Measurements from ENCODE around the gene FTSJ1.
"Not testable (repeated sequence)": the region's sequence is repeated elsewhere in the genome, so short reads cannot be mapped to it uniquely, and the experiment has no call there.

FTSJ1 gene, protein sequence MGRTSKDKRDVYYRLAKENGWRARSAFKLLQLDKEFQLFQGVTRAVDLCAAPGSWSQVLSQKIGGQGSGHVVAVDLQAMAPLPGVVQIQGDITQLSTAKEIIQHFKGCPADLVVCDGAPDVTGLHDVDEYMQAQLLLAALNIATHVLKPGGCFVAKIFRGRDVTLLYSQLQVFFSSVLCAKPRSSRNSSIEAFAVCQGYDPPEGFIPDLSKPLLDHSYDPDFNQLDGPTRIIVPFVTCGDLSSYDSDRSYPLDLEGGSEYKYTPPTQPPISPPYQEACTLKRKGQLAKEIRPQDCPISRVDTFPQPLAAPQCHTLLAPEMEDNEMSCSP
- total RNA-seq, result 51.3 to 106 (median 67.3) reads per million in 4 experiments

DNA sequence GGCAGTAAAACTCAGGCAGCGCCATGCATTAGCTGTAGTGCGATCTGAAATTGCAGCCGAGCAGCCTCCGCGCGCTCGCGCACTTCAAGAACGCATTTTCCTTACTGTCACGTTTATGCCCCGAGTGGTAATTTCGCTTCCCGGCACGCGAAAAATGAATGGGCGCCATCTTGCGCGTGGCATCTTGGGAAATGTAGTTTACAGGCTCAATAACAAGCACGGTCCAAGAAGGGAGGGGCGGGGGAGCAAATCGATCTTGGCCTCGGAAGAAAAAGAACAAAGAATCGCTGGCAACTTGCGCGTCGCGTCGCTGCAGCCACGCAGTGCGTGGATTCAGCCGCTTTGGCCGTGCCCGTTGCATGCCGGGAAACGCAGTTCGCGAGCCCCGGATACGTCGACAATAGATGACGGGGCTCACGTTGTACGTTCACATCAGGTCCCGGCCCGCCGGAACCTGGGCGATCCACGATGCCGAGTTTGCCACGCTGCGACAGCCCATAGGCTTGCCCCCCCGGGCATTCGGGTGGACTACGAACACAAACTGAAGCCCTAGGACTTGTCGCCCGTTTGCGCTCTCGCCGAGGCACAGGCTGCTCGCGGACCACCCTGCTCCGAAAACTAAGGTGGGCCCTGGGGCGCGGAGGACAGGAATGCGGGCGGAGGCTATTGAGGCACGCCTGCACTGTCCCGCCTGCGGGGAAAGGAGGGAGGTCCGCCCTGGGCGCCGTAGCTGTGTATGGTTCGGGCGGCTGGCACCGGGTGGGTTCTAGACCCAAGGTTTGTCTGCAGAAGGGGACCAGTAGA is at the start of gene FTSJ1:
Gene FTSJ1, plus strand, starts transcription at position 426 of the 804 bp plus-strand sequence. CDS start 1,849 bp downstream, outside the sequence.
- DNase-seq, result peak; percentile 83

DNA sequence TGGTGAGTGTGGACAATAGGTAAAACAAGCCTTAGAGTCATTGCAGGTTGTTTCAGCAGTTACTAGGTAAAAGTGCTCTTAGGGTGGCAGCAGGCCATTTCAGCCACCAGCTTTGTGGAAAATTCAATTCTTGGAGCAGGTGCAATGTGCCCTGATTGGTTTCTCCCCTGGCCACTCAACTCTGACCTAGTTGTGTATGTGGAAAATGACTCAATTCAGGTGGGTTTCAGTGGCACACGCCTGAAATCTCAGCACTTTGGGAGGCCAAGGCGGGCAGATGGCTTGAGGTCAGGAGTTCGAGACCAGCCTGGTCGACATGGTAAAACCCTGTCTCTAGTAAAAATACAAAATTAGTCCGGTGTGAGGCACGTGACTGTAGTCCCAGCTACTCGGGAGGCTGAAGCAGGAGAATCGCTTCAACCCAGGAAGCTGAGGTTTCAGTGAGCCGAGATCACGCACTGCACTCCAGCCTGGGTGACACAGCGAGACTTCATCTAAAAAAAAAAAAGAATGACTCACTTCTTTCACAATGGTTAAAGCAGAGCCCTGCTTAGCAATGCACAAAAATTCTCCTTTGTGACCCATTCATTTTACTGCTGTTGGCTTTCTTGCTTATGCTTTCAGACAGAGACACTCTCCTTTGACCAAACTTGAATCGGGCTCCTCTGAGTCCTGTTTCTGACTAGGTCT is 48.8 kb upstream of the FTSJ1 start:
- not testable (repeated sequence) for DNase-seq

DNA sequence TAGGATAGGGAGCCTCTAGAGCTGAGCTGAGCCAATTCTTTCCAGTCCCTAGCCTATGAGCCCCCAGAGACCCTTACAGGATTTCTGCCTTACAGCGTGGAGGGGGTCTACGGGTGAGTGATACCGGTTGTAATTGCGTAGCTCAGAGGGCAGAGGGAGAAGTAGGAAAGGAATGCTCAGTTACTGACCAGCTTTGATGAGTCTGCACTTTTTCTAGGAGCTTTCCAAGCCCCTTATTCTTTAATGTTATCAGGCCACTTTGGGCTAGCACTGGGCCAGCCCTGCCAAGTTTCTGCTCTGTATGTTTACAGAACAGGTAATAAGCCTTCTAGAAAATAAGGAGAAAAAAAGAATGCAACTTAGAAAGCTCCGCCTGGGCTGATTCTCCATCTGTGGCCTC is 46.4 kb upstream of the FTSJ1 start:
- not testable (repeated sequence) for DNase-seq

DNA sequence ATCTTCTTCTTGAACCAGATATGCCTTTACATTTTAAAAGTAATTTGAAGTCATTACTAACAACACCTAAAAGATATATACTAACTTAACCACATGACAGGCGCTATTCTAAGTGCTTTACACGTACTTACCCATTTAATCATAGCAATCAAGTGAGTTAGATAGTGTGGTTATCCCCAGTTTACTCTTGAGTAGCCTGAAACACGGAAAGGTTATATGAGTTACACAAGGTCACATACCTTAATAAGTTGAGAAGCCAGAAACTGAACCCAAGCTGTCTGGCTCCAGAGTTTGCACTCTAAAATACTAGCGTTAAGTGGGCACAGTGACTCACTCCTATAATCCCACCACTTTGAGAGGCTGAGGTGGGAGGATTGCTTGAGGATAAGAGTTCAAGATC is 45.8 kb upstream of the FTSJ1 start:
- not testable (repeated sequence) for DNase-seq

DNA sequence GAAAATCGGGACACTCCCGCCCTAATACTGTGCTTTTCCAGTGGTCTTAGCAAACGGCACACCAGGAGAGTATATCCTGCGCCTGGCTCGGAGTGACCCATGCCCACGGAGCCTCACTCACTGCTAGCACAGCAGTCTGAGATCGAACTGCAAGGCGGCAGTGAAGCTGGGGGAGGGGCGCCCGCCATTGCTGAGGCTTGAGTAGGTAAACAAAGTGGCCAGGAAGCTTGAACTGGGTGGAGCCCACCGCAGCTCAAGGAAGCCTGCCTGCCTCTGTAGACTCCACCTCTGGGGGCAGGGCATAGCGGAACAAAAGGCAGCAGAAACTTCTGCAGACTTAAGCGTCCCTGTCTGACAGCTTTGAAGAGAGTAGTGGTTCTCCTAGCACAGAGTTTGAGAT is 42.3 kb upstream of the FTSJ1 start:
- DNase-seq, result not testable (repeated sequence)

DNA sequence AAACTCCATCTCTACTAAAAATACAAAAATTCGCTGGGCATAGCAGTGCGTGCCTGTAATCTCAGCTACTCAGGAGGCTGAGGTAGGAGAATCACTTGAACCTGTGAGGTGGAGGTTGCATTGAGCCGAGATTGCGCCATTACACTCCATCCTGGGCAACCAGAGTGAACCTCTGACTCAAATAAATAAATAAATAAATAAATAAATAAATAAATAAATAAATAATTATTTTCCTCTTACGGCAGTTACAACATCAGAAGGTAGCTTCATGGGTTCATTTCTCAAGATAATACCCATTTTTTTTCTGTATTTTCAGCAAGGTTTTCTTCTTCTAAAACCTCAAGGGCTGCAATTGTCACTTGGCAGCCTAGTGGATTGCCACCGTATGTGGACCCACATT is 28.8 kb upstream of the FTSJ1 start:
- DNase-seq, result not testable (repeated sequence)

DNA sequence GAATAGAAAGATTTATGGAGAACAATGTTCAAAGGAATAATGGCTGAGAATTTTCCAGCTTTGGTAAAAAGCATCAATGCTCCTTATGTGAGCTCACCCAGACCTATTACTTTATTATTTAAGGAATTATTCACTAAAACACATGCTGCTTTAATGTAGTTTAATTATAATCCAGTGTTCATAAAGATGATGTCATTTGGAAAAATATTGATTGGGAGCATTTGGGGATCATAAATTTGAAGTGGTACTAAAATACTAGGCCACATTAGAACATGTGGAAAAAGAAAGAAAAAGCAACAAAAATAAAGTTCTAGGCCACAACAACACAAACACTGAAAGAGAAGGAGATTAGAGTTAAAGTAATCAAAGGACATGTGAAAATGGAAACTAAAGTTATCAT is 25.9 kb upstream of the FTSJ1 start:
- DNase-seq, result no peak

DNA sequence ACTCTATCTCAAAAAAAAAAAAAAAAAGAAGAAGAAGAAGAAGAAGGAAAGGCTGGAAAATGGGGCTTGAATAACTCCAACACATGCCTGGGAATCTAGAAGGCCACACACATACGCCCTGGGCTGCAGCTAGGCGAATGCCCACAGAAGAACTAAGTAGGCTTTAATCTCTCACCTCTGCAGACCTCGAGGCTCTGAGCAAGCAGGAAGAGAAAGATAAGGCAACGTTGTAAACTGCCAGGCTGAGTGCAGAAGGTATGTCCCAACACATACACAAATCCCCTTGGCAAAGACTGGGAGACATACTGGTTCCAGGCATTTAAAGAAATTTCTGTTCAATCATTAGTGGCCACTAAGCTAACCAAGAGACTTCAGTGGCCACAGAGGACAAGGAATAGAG is 24.3 kb upstream of the FTSJ1 start:
- DNase-seq, result no peak

DNA sequence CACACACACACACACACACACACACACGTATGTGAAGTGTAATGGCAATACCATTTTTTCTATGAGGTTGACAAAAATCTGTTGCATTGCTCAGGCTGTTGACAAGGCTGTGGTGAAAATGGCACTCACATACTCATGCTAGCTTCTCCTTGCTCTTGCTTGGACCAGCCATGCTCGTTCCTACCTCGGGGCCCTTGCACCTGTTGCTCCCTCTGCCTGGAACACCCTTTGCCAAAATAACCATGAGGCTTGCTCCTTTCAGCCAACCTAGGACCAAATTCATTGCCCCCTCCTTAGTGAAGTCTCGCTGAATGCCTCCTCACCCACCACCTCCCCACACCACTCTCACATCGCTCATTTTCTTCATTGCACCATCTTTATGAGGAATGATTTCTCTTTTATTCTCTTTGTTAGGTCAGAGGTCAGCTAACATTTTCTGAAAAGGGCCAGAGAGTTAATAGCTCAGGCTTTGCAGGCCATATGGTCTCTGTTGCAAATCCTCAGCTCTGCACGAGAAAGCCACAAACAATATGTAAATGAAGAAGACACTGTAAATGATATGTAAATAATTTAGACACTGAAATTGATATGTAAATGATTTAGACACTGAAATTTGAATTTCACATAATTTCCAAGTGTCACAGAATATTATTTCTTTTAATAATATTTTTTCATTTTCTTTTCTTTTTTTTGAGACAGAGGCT is 19.2 kb upstream of the FTSJ1 start:
- no peak for DNase-seq

DNA sequence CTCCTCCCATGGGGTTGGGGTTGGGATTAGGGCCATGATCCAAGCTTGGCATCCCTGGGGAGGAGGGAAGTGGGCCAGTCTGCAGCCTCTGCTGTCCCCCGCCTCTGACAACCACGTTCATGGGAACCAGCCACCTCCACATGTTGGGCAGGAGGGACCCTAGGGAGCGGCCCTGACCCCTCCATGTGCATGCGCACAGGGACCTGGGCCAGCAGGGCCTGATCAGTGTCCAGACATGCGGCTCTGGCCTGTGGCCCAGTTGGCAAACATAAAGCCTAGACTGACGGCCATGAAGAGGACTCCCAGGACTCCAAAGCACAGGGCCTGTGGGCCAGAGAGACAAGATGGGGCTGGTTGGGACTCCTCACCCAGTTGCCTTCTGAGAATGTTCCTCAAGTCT is 17.3 kb upstream of the FTSJ1 start:
- DNase-seq, result no peak

DNA sequence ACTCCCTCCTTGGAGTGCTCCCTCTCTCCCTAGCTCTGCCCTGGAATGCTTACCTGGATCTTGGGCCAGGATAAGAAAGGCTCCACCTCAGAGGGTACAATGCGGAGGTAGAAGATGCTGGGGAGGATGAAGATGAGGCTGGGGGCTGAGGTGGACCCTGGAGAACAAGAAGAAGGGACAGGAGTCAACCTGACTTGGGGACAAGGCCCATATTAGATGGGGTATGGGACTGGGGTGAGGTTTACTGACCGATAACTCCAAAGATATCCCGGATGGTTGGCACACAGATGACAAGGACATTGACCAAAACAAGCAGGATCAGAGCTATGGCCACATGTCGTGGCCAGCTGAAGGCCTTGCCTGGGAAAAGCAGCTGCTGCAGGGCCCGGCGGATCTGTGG is 16.5 kb upstream of the FTSJ1 start:
- no peak for DNase-seq

DNA sequence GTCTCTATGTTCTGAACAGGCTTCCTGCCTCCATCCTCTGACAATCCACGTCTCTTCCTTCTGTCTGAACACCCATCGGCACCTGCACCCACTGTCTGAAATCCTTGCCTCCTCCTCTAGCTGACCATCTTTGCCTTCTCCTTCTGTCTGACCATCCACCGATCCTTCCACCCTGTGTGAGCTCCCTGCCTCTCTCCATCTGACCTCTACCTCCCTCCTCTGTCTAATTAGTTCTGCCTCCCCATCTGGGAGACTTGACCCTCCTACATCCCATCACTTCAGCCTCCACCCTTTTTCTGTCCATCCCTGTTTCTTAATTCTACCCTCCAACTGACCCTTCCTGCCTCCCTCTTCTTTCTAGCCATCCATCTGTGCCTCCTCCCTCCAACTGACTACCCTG is 16.0 kb upstream of the FTSJ1 start:
- no peak for DNase-seq

DNA sequence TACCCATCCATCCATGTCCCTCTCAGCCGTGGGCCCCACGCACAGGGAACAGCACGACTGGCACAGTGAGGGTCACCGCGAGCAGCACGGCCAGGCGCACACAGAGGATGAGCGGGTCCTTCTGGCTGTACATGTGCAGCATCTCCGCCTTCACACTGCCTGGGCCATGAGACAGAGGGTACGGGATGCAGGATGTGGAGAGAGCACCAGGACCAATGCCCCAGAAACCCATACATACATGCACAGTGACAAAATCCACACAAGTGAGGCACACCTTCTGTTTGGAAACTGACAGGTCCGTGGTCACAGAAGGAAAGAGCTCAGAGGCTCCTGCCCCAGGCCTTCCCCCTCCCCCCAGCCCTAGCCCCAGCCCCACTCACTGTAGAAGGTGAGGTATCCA is 15.4 kb upstream of the FTSJ1 start:
- no peak for DNase-seq

DNA sequence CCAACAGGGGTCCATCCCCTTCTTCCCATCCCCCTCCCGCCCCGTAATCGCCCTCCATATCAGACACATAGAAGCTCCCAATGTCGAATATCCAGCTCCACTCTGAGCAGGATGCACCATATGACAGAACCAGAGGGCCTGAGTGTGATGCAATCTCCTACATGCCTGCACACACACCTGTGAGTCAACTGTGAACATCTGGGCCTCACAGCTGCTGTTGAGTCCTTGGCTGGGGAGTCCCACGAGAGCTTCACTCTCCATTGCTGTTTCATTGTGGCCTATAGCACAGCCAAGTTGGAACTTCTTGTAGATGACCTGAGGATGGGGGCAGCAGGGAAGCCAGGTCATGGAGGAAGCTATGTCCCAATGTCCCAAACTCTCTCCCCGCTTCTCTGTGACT is 14.2 kb upstream of the FTSJ1 start:
- no peak for DNase-seq

DNA sequence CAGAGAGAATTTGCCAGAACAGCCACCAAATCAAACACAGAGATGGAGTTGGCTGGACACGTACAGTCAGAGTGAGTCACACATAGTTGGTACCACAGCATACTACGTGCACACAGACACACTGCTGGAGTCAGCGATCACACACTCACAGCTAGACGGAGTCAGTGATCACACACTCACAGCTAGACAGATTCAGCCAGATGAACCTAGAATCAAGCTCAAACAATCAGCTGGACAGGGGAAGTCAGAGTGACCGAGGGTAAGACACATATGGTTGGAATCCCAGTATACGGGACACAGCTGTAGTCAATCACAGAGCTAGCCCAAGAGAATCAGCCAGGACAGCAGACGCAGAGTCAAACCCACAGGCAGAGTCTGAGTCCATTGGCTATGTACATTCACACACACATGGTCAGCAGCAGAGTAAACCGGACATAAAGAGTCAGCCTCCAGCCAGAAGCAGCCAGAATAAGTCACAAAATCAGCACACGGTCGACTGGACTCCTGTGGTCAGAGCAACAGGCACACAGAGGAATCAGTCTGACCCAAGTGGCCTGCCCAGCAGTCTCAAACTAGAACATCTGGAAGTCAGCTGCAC is 10.6 kb upstream of the FTSJ1 start:
- DNase-seq, result no peak

DNA sequence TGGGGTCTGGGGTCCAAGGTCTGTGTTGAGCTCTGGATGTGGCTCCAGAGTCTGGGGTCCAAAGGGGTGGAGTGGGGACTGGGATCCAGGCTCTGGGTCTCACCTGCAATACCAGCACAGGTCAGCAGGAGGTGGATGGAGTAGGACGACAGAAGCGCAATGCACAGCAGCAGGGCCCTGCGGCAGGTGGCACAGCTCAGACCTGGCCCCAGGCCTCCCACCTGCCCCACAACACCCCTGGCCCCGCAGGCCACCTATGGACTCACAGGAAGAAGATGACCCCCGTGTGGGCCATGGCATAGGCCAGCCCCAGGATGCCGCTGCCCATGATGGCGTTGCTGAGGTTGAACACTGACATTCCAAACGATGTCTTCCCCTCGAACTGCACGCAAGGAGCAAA is 9.3 kb upstream of the FTSJ1 start:
- DNase-seq, result no peak

DNA sequence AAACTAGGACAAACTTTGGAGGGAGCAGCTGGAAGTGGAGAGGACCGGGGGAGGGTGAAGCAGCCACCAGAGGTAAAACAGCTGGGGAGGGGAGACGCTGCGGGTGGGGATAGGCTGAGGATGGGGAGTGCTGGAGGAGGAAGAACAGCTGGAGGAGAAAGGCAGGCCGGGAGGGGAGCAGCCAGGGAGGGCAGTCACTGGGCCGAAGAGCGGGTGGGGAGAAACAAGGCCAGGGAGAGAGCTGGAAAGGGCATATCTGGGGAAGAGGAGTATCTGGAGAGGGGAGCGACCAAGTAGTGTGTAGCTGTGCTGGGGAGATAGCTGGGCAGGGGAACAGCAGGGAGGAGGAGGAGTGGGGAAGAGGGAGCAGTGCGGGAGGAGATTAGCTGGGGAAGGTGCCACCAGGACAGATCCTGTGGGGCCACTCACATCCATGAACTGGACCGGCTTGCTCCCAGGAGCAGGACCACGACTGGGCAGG is 8.7 kb upstream of the FTSJ1 start:
- no peak for DNase-seq

DNA sequence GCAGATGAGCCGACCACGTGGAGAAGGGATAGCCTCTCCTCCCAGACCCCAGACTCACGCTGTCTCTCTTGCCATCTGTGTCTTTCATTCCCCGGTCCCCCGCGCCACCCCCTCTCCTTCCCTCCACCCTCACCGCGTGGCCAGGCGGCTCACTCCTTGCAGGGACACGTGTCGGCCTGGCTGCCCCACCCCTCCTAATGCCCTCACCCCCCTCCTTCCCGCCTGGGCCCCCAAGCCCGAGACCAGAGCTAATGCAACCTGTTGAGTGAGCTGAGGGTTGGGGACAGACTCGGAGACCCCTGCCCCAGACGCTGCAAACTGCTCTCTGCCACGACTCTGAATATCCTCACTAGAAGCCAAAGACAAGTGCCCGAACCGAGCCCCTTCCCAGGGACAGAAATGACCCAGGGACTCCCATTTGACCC is 7.7 kb upstream of the FTSJ1 start:
- DNase-seq, result no peak

DNA sequence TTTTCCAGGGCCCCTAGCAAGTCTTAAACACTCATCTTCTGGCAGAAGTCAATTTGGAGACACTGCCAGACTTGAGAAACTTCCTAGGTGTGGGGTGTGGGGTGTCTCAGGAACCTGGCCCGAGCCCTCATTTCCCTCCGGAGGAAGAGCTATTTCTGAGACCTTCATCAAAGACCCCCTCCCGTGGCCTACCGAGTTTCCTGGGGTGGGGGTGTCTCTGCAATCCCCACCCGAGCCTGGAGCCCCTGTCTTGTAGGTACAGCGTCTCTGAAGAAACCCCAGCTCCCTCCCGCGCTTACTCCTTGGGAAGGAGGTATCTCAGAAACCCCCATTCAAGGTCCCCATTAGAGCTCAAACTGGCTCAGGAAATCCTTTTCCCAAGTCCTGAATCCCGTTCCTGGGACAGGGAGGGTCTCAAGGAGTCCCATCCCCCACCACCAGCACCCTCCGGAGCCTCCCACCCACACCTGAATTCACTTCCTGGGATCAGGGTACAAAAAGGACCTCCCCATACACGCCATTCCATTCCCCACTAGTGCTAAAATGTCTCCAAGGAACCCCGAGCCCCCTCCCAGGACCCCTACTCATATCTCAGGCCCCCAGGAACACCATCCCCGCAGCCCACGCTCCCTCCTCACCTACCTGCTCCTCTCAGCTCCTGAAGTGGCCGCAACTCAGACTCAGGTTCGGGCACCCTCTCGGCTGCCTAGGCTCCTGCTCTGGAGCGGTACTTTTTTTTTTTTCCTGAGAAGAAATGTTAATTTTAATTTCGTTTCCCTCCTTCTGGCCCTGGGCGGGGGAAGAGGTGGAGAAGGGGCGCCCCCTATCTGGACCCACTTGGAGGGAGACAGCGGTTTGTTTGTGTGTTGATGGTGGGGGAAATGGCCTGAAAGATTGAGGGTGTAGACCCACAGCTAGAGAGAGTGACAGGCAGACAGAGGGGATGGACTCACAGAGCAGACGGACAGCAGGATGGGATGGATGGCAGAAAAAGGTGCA is 7.0 kb upstream of the FTSJ1 start:
- peak; percentile 2 for DNase-seq

DNA sequence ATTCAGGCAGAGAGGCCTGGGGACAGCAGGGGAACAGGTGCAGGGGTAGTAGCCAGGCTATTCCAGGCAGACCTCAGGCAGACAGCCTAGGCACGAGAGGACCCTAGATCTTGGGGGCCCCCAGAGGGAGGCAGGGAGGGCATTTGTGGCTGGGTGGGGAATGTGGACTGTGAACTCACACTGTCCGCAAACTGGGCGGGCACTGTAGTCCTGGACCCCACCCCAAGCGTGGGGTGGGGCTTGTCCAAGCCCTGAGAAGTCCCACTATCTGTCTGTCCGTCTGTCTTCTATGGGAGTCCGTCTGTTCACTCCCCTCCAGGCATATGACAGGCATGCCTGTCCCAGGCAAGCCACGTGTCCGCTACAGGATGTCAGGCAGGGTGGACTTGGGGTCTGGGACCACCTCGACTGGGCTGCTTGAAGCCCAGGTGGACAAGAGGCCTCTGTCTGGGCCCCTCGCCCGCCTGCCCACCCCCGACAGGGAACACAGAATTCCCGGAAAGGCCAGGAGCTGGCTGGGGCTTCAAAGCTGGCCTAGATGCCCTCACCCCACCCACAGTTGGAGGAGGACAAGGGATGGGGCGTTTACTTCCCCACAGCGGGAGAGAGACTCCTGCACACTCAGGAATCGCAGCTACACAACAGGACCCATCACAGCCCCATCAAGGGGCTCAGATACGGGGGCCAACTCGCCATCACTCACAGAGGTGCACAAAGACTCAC is 5.7 kb upstream of the FTSJ1 start, which contains the start of gene SLC38A5:
Gene SLC38A5, minus strand, starts transcription at position 151 of the 723 bp plus-strand sequence. CDS start 2,336 bp downstream, outside the sequence.
- DNase-seq, result no peak

Measured in effector CD8-positive, alpha-beta T cell (primary cell).